Head of caudate nucleus (tissue), 42 donors: ENCODE data around the gene SLC1A5.
"Not testable (repeated sequence)": the region's sequence is repeated elsewhere in the genome, so short reads cannot be mapped to it uniquely, and the experiment has no call there.

Experiments
- DNase-seq, 42 donors: peaks; one replicate each; pipeline versions ENCODE4 v3.0.0 to v3.0.0-alpha.2; 2020 to 2021; ENCODE audit warnings: mixed read lengths in 7 of 42
- intact Hi-C: fragments of 100-400 bp; cut with DNase I; formaldehyde crosslinking; loops from one replicate; pipeline ENCODE4 v1.15.0; 2022

Gene SLC1A5

GRCh38 chr19:46776927-46777911 lies 11.2 kb downstream of the SLC1A5 start:
- intact Hi-C loops, result no loop called here

GRCh38 chr19:46775642-46776258 lies 12.6 kb downstream of the SLC1A5 start:
- intact Hi-C loops, result no loop called here
- DNase-seq, result no peak

More at GRCh38 chr19:46776927-46777911, 11.2 kb downstream of the SLC1A5 start:
- no peak for DNase-seq

GRCh38 chr19:46773018-46773399 lies 15.4 kb downstream of the SLC1A5 start:
- DNase-seq, result no peak
- intact Hi-C loops, result no loop called here

- intact Hi-C loops, result no loop called here
- no peak for DNase-seq
These were observed 16.0 kb downstream of the SLC1A5 start for GRCh38 chr19:46772170-46773017.

- not testable (repeated sequence) for DNase-seq
These were observed 19.6 kb downstream of the SLC1A5 start for GRCh38 chr19:46768746-46769145.

GRCh38 chr19:46766569-46767317 lies 21.7 kb downstream of the SLC1A5 start:
- peak in 2 of 42 donors; percentile 51 to 59 for DNase-seq
- intact Hi-C loops, result no loop called here

More at GRCh38 chr19:46768746-46769145, 19.6 kb downstream of the SLC1A5 start:
- intact Hi-C loops, result not testable (repeated sequence)

GRCh38 chr19:46764817-46765291 lies 23.5 kb downstream of the SLC1A5 start:
- intact Hi-C loops, result no loop called here
- peak in 1 of 42 donors; percentile 49 for DNase-seq

GRCh38 chr19:46762245-46762890 lies 26.0 kb downstream of the SLC1A5 start:
- intact Hi-C loops, result no loop called here
- DNase-seq, result no peak

GRCh38 chr19:46761418-46761831 lies 27.0 kb downstream of the SLC1A5 start:
- intact Hi-C loops, result no loop called here
- no peak for DNase-seq

- DNase-seq, intact Hi-C loops: not testable (repeated sequence)
These were observed 27.5 kb downstream of the SLC1A5 start for GRCh38 chr19:46760897-46761296.

GRCh38 chr19:46760363-46760762 lies 28.0 kb downstream of the SLC1A5 start:
- intact Hi-C loops, result no loop called here
- DNase-seq, result no peak

- no peak for DNase-seq
- intact Hi-C loops, result no loop called here
These were observed 28.5 kb downstream of the SLC1A5 start for GRCh38 chr19:46759817-46760333.

GRCh38 chr19:46759206-46759605 lies 29.2 kb downstream of the SLC1A5 start:
- DNase-seq, result no peak
- intact Hi-C loops, result no loop called here

GRCh38 chr19:46756544-46756888 lies 31.9 kb downstream of the SLC1A5 start:
- DNase-seq, result no peak
- intact Hi-C loops, result no loop called here

- intact Hi-C loops, result loop anchor here (2.0 kb wide), 1 partner anchor 83 kb away; no protein-coding TSS in a partner anchor
- DNase-seq, result no peak
These were observed 32.4 kb downstream of the SLC1A5 start for GRCh38 chr19:46755853-46756543.

GRCh38 chr19:46755077-46755852 lies 33.1 kb downstream of the SLC1A5 start:
- no peak for DNase-seq
- intact Hi-C loops, result loop anchor here (2.0 kb wide), 1 partner anchor 84 kb away; no protein-coding TSS in a partner anchor
